K562 (cell line): ENCODE measurements around the gene POLN. TPM values are rescaled to one million over a fixed set of nuclear protein-coding genes. Genes with fewer than 3 reads are reported as not detected.

Source experiments
- ARID2 ChIP-seq: fragments of 450-650 bp; IDR thresholded peaks from 2 replicates; pipeline ENCODE4 v1.6.1; 2017; ENCODE audit warnings: antibody characterized with exemption, mild to moderate bottlenecking
- BRF1 ChIP-seq: IDR thresholded peaks from 3 replicates; pipeline ENCODE4 v1.6.1; 2011; ENCODE audit warnings: borderline replicate concordance, mild to moderate bottlenecking; ENCODE audit not compliant: insufficient read length; ENCODE audit errors: extremely low read depth
- E2F8 ChIP-seq: fragments of 450-650 bp; IDR thresholded peaks from 2 replicates; pipeline ENCODE4 v1.7.1; 2018; ENCODE audit warnings: mild to moderate bottlenecking, low read depth; ENCODE audit not compliant: partially characterized antibody
- FOXK1 ChIP-seq: sonication (generic); formaldehyde crosslinking; IDR thresholded peaks from 2 replicates; pipeline ENCODE4 v1.8.0; 2022; ENCODE audit warnings: missing genetic modification reagents, mild to moderate bottlenecking, borderline replicate concordance
- GATA2 ChIP-seq: sonication (generic); formaldehyde crosslinking; IDR thresholded peaks from 2 replicates; pipeline ENCODE4 v1.4.0; 2020; ENCODE audit warnings: mild to moderate bottlenecking, missing genetic modification reagents
- GATAD2A ChIP-seq: fragments of 450-650 bp; IDR thresholded peaks from 2 replicates; pipeline ENCODE4 v1.6.1; 2017
- HLTF ChIP-seq: fragments of 450-650 bp; IDR thresholded peaks from 2 replicates; pipeline ENCODE4 v1.6.1; 2016
- MBD2 ChIP-seq: sonication (generic); IDR thresholded peaks from 2 replicates; pipeline ENCODE4 v1.6.1; 2016; ENCODE audit warnings: low read depth, borderline replicate concordance
- NCOR1 ChIP-seq: fragments of 450-650 bp; IDR thresholded peaks from 2 replicates; pipeline ENCODE4 v1.6.1; 2016; ENCODE audit warnings: mild to moderate bottlenecking, moderate library complexity
- NFRKB ChIP-seq: fragments of 450-650 bp; IDR thresholded peaks from 2 replicates; pipeline ENCODE4 v1.6.1; 2016; ENCODE audit warnings: low read depth
- NR2C2 ChIP-seq, 2 experiments: fragments of 200-800 bp in 1 of 2; sonication (Bioruptor generic) in 1 of 2; sonication (generic) in 1 of 2; formaldehyde crosslinking in 1 of 2; IDR thresholded peaks; 2 replicates each; pipeline versions ENCODE4 v1.6.1 to v1.8.0; 2016 to 2022; ENCODE audit warnings: mild to moderate bottlenecking in 1 of 2, missing compliant biosample characterization in 1 of 2, missing genetic modification characterization in 1 of 2, missing genetic modification reagents in 1 of 2
- NRF1 ChIP-seq, 2 experiments: fragments of 450-650 bp; IDR thresholded peaks in 1 of 2; conservative IDR thresholded peaks in 1 of 2; 2 replicates each; pipeline ENCODE4 v1.6.1; 2014; ENCODE audit warnings: mild to moderate bottlenecking in 2 of 2
- PTTG1 ChIP-seq: fragments of 450-650 bp; IDR thresholded peaks from 2 replicates; pipeline ENCODE4 v1.6.1; 2016; ENCODE audit warnings: low read depth, mild to moderate bottlenecking, missing genetic modification characterization, missing compliant biosample characterization
- SMC3 ChIP-seq: conservative IDR thresholded peaks from 2 replicates; pipeline ENCODE4 v1.6.1; 2011; ENCODE audit warnings: low read depth, low read length, improper control_type of control experiment; ENCODE audit not compliant: insufficient read depth
- TCFL5 ChIP-seq: fragments of 250-450 bp; sonication (Bioruptor Pico); conservative IDR thresholded peaks from 2 replicates; pipeline ENCODE4 v1.6.1; 2021; ENCODE audit warnings: mild to moderate bottlenecking, moderate library complexity, matching md5 sums
- VEZF1 ChIP-seq: fragments of 200-800 bp; sonication (Bioruptor generic); IDR thresholded peaks from 2 replicates; pipeline ENCODE4 v1.6.1; 2017; ENCODE audit warnings: missing genetic modification characterization, missing compliant biosample characterization
- XRCC4 ChIP-seq: IDR thresholded peaks from one replicate; pipeline ENCODE4 v1.6.1; 2011; ENCODE audit not compliant: insufficient read depth, insufficient read length; ENCODE audit errors: extremely low read depth
- ZBTB1 ChIP-seq: sonication (generic); formaldehyde crosslinking; IDR thresholded peaks from 2 replicates; pipeline ENCODE4 v1.8.1; 2023; ENCODE audit warnings: missing genetic modification reagents, low read depth, mild to moderate bottlenecking, borderline replicate concordance
- ZFX ChIP-seq: sonication (generic); formaldehyde crosslinking; IDR thresholded peaks from 2 replicates; pipeline ENCODE4 v1.8.0; 2022; ENCODE audit warnings: mild to moderate bottlenecking, missing genetic modification reagents, moderate library complexity
- ZNF639 ChIP-seq, 2 experiments: fragments of 200-800 bp in 1 of 2; sonication (Bioruptor generic) in 1 of 2; sonication (generic) in 1 of 2; formaldehyde crosslinking in 1 of 2; IDR thresholded peaks in 1 of 2; conservative IDR thresholded peaks in 1 of 2; 2 replicates each; pipeline versions ENCODE4 v1.5.0 to v1.6.1; 2016 to 2020; ENCODE audit warnings: missing compliant biosample characterization in 1 of 2, missing genetic modification characterization in 1 of 2, missing genetic modification reagents in 1 of 2
- ZNF696 ChIP-seq: fragments of 250-450 bp; sonication (Bioruptor Pico); conservative IDR thresholded peaks from 2 replicates; pipeline ENCODE4 v1.4.0; 2020; ENCODE audit warnings: mild to moderate bottlenecking, moderate library complexity
- polyA plus RNA-seq, 8 experiments: library from polyadenylated mRNA; depleted of rRNA in 4 of 8; stranded (reverse) in 5 of 8; unstranded in 3 of 8; fragments of >200 nt; fragmentation: Nextera tagmentation in 2 of 8; fragmentation: Illumina TruSeq in 1 of 8; extraction: Ambion mirVana in 2 of 8; extraction: Trizol in 1 of 8; gene quantifications; 2 replicates each; pipeline versions ENCODE4 v1.2.1 to v1.2.3, GENCODE V29; 2011 to 2014; ENCODE audit warnings: inconsistent platforms in 1 of 8, missing spikeins in 1 of 8
- total RNA-seq, 7 experiments: library from RNA; depleted of rRNA in 6 of 7; stranded (reverse); fragments of >200 nt in 6 of 7; fragmentation: Illumina TruSeq in 2 of 7; extraction: Trizol in 2 of 7; gene quantifications; 2 replicates each; pipeline versions ENCODE4 v1.2.1 to v1.2.3, GENCODE V29; 2011 to 2021; ENCODE audit warnings: low replicate concordance in 1 of 7
- TF ChIP-seq, protein P1 (sequence below): fragments of 250-450 bp; sonication (Bioruptor Pico); IDR thresholded peaks from 2 replicates; pipeline ENCODE4 v1.4.0; 2020; ENCODE audit warnings: mild to moderate bottlenecking

POLN gene
- total and polyA plus RNA-seq, 9 of the 15 experiments (the other 6 are each of a cell fraction or from before 2014, with no cell fraction given): 0.08 to 0.91 (median 0.32) TPM

- TF ChIP-seq TCFL5 (no peak), ZNF696 (CRISPR knock-in tag) (no peak), GATA2 (CRISPR knock-in tag) (peak; percentile 67), ARID2 (no peak), NCOR1 (no peak), HLTF (no peak), NR2C2 (CRISPR knock-in tag; IDR thresholded peaks at IDR 0.05) (no peak), NR2C2 (tag; IDR thresholded peaks at IDR 0.05) (no peak), ZFX (peak; percentile 67), ZNF639 (CRISPR knock-in tag; conservative IDR thresholded peaks at IDR 0.05 in 1 of 2, IDR thresholded peaks at IDR 0.05 in 1 of 2) (0 out of 4 replicates have a peak, but pooled peaks of 1 of the 2 experiments have one; percentile 10), E2F8 (no peak), BRF1 (no peak), GATAD2A (peak; percentile 12; the same call in 1 of the 2 replicates), NRF1 (conservative IDR thresholded peaks at IDR 0.05 in 1 of 2, IDR thresholded peaks at IDR 0.05 in 1 of 2) (no peak), XRCC4 (no peak), NFRKB (0 out of 2 replicates have a peak, but pooled peaks have one; percentile 31), FOXK1 (no peak), VEZF1 (peak; percentile 69), ZBTB1 (no peak), SMC3 (no peak), MBD2 (no peak), PTTG1 (tag) (no peak)
- TF ChIP-seq, protein P1, sequence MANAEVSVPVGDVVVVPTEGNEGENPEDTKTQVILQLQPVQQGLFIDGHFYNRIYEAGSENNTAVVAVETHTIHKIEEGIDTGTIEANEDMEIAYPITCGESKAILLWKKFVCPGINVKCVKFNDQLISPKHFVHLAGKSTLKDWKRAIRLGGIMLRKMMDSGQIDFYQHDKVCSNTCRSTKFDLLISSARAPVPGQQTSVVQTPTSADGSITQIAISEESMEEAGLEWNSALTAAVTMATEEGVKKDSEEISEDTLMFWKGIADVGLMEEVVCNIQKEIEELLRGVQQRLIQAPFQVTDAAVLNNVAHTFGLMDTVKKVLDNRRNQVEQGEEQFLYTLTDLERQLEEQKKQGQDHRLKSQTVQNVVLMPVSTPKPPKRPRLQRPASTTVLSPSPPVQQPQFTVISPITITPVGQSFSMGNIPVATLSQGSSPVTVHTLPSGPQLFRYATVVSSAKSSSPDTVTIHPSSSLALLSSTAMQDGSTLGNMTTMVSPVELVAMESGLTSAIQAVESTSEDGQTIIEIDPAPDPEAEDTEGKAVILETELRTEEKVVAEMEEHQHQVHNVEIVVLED (CRISPR knock-in tag): no peak
These were observed 25.4 kb upstream of the POLN start (continued) for GRCh38 chr4:2267320-2267811.
